ENCODE data around the gene GRIN1.
"Not testable (repeated sequence)": the region's sequence is repeated elsewhere in the genome, so short reads cannot be mapped to it uniquely, and the experiment has no call there.

- TF ChIP-seq CTCF (conservative IDR thresholded peaks at IDR 0.05; ENCODE audit: low read length); EZH2phosphoT487 (IDR thresholded peaks at IDR 0.05; ENCODE audit: borderline replicate concordance): not testable (repeated sequence)
Measured at GRCh38 chr9:137122796-137123467, 16.0 kb upstream of the GRIN1 start.
